GM21423 (cell line): ENCODE measurements around the gene IFNA16.
"Not testable (repeated sequence)": the region's sequence is repeated elsewhere in the genome, so short reads cannot be mapped to it uniquely, and the experiment has no call there.

Source experiments
- ATAC-seq: cut with Tn5 transposase; IDR thresholded peaks from one replicate; pipeline ENCODE4 v1.9.1; 2021; ENCODE audit warnings: mild to moderate bottlenecking, moderate library complexity; ENCODE audit not compliant: unreplicated experiment

Gene IFNA16

GRCh38 chr9:21202105-21202504 is 15.0 kb downstream of the IFNA16 start, which contains the start of gene IFNA7:
IFNA7 (minus strand) TSS chr9:21202205; CDS start chr9:21202165, 40 bp downstream.
- not testable (repeated sequence) for ATAC-seq

- ATAC-seq: peak; percentile 92
Measured at GRCh38 chr9:21194867-21195776, 22.0 kb downstream of the IFNA16 start.

GRCh38 chr9:21187487-21187886 is 29.6 kb downstream of the IFNA16 start, which contains the start of gene IFNA4:
IFNA4 (minus strand) TSS chr9:21187587; CDS start chr9:21187531, 56 bp downstream.
- not testable (repeated sequence) for ATAC-seq

GRCh38 chr9:21182810-21183736 is 34.0 kb downstream of the IFNA16 start:
- peak; percentile 91 for ATAC-seq

GRCh38 chr9:21174671-21175070 is 42.4 kb downstream of the IFNA16 start:
- no peak for ATAC-seq

- ATAC-seq: no peak
Measured at GRCh38 chr9:21172156-21172555, 45.0 kb downstream of the IFNA16 start.

GRCh38 chr9:21171351-21171750 is 45.8 kb downstream of the IFNA16 start:
- ATAC-seq: no peak

GRCh38 chr9:21166560-21166959 is 50.6 kb downstream of the IFNA16 start, which contains the start of gene IFNA21:
IFNA21 (minus strand) TSS chr9:21166660; CDS start chr9:21166612, 48 bp downstream.
- not testable (repeated sequence) for ATAC-seq
